ENCODE measurements around the gene HNRNPA3. TPM values are rescaled to one million over a fixed set of nuclear protein-coding genes. Genes with fewer than 3 reads are reported as not detected.

The HNRNPA3 gene
- total and polyA plus RNA-seq, 2 of the 13 experiments (the other 11 are each of a cell fraction or from before 2014, with no cell fraction given), result 73.3 to 97.7 TPM

DNA sequence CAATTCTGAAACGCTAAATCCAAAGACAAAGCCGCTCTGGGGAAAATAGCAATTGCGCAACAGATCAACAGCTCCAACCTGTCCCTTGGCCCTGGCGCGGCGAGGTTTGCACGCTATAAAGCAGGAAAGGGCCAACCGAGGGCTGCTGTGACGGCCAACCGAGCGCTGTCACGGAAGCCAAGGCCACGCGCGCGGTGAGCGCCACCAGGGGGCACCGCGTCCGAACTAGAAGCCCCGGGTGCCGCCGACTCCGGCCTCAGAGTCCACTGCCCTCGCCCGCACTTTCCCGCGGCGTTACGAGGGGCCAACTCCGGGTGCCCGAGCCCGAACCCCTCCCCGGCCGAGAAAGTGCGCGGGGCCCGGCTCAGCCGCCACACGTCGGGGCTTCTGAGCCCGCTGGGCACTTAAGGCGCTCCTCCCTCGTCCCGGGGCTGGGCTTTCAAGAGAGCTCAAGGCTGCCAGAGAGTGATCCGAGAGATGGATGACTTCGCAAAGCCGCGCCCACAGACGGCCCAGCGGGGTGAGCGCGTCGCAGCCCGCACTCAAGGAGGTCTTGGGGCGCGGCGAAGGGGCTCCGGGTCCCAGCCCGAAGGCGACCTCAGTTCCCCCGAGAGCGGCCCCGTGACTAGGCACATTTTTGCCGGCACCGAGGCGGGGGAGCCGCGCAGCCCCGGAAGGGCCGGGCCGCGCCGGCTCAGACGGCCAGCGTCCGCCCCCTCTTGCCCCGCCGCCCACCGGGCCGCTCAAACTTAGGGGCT, 51.0 kb downstream of the HNRNPA3 start (continued):
- TF ChIP-seq, protein P1, sequence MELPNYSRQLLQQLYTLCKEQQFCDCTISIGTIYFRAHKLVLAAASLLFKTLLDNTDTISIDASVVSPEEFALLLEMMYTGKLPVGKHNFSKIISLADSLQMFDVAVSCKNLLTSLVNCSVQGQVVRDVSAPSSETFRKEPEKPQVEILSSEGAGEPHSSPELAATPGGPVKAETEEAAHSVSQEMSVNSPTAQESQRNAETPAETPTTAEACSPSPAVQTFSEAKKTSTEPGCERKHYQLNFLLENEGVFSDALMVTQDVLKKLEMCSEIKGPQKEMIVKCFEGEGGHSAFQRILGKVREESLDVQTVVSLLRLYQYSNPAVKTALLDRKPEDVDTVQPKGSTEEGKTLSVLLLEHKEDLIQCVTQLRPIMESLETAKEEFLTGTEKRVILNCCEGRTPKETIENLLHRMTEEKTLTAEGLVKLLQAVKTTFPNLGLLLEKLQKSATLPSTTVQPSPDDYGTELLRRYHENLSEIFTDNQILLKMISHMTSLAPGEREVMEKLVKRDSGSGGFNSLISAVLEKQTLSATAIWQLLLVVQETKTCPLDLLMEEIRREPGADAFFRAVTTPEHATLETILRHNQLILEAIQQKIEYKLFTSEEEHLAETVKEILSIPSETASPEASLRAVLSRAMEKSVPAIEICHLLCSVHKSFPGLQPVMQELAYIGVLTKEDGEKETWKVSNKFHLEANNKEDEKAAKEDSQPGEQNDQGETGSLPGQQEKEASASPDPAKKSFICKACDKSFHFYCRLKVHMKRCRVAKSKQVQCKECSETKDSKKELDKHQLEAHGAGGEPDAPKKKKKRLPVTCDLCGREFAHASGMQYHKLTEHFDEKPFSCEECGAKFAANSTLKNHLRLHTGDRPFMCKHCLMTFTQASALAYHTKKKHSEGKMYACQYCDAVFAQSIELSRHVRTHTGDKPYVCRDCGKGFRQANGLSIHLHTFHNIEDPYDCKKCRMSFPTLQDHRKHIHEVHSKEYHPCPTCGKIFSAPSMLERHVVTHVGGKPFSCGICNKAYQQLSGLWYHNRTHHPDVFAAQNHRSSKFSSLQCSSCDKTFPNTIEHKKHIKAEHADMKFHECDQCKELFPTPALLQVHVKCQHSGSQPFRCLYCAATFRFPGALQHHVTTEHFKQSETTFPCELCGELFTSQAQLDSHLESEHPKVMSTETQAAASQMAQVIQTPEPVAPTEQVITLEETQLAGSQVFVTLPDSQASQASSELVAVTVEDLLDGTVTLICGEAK (IDR thresholded peaks at IDR 0.05), result no peak
- TF ChIP-seq, protein P1 (CRISPR knock-in tag; IDR thresholded peaks at IDR 0.05), result peak; percentile 95
- TF ChIP-seq MAF1 (CRISPR knock-in tag; IDR thresholded peaks at IDR 0.05; ENCODE audit: borderline replicate concordance), result no peak; the same call in 1 of the 2 replicates
- TF ChIP-seq, protein P2, sequence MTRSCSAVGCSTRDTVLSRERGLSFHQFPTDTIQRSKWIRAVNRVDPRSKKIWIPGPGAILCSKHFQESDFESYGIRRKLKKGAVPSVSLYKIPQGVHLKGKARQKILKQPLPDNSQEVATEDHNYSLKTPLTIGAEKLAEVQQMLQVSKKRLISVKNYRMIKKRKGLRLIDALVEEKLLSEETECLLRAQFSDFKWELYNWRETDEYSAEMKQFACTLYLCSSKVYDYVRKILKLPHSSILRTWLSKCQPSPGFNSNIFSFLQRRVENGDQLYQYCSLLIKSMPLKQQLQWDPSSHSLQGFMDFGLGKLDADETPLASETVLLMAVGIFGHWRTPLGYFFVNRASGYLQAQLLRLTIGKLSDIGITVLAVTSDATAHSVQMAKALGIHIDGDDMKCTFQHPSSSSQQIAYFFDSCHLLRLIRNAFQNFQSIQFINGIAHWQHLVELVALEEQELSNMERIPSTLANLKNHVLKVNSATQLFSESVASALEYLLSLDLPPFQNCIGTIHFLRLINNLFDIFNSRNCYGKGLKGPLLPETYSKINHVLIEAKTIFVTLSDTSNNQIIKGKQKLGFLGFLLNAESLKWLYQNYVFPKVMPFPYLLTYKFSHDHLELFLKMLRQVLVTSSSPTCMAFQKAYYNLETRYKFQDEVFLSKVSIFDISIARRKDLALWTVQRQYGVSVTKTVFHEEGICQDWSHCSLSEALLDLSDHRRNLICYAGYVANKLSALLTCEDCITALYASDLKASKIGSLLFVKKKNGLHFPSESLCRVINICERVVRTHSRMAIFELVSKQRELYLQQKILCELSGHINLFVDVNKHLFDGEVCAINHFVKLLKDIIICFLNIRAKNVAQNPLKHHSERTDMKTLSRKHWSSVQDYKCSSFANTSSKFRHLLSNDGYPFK (CRISPR knock-in tag; IDR thresholded peaks at IDR 0.05; ENCODE audit: borderline replicate concordance), result peak; percentile 79
- no peak; the same call in 1 of the 2 replicates for TF ChIP-seq ZNF138 (CRISPR knock-in tag; IDR thresholded peaks at IDR 0.05; ENCODE audit: low read depth)
- TF ChIP-seq ZNF274 (CRISPR knock-in tag; IDR thresholded peaks at IDR 0.05), result peak; percentile 93
- TF ChIP-seq, protein P3, sequence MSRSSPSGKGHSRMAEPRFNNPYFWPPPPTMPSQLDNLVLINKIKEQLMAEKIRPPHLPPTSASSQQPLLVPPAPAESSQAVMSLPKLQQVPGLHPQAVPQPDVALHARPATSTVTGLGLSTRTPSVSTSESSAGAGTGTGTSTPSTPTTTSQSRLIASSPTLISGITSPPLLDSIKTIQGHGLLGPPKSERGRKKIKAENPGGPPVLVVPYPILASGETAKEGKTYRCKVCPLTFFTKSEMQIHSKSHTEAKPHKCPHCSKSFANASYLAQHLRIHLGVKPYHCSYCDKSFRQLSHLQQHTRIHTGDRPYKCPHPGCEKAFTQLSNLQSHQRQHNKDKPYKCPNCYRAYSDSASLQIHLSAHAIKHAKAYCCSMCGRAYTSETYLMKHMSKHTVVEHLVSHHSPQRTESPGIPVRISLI (CRISPR knock-in tag; IDR thresholded peaks at IDR 0.05; ENCODE audit: borderline replicate concordance), result peak; percentile 81; the same call in 1 of the 2 replicates
- peak; percentile 91 for TF ChIP-seq MED13 (CRISPR knock-in tag; IDR thresholded peaks at IDR 0.05)
- TF ChIP-seq, protein P4, sequence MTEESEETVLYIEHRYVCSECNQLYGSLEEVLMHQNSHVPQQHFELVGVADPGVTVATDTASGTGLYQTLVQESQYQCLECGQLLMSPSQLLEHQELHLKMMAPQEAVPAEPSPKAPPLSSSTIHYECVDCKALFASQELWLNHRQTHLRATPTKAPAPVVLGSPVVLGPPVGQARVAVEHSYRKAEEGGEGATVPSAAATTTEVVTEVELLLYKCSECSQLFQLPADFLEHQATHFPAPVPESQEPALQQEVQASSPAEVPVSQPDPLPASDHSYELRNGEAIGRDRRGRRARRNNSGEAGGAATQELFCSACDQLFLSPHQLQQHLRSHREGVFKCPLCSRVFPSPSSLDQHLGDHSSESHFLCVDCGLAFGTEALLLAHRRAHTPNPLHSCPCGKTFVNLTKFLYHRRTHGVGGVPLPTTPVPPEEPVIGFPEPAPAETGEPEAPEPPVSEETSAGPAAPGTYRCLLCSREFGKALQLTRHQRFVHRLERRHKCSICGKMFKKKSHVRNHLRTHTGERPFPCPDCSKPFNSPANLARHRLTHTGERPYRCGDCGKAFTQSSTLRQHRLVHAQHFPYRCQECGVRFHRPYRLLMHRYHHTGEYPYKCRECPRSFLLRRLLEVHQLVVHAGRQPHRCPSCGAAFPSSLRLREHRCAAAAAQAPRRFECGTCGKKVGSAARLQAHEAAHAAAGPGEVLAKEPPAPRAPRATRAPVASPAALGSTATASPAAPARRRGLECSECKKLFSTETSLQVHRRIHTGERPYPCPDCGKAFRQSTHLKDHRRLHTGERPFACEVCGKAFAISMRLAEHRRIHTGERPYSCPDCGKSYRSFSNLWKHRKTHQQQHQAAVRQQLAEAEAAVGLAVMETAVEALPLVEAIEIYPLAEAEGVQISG (CRISPR knock-in tag; IDR thresholded peaks at IDR 0.05), result peak; percentile 92
- TF ChIP-seq ZSCAN22 (CRISPR knock-in tag; IDR thresholded peaks at IDR 0.05), result no peak
- no peak for TF ChIP-seq ZNF143 (CRISPR knock-in tag; IDR thresholded peaks at IDR 0.05)
- no peak for TF ChIP-seq ZFYVE20 (CRISPR knock-in tag; IDR thresholded peaks at IDR 0.05; ENCODE audit: borderline replicate concordance, low read depth)

All from HepG2 (cell line).